ENCODE results near the gene MBD6. TPM values are rescaled to one million over a fixed set of nuclear protein-coding genes. Genes with fewer than 3 reads are reported as not detected.
"Not testable (repeated sequence)": the region's sequence is repeated elsewhere in the genome, so short reads cannot be mapped to it uniquely, and the experiment has no call there.

Gene MBD6
- polyA plus RNA-seq, 1 donor, result 67.7 TPM

DNA sequence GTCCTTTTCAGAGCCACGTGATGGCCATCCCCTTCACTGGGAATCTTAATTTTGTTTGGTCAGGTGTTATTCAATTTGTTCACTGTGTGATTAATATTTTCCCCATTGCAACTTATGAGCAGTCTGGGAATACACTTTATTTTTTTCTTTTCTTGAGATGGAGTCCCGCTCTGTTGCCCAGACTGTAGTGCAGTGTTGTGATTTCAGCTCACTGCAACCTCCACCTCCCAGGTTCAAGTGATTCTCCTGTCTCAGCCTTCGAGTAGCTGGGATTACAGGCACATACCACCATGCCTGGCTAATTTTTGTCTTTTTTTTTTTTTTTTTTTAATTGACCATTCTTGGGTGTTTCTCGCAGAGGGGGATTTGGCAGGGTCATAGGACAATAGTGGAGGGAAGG, 16.1 kb upstream of the MBD6 start:
- H3K9me3 ChIP-seq (ENCODE audit: control insufficient read depth, low read depth, low read length); DNase-seq; H3K27ac ChIP-seq (ENCODE audit: low read length); H3K4me3 ChIP-seq (ENCODE audit: low read length); H3K27me3 ChIP-seq (ENCODE audit: control insufficient read depth, insufficient read depth, low read length); H3K4me1 ChIP-seq (ENCODE audit: control insufficient read depth, insufficient read depth, low read length): not testable (repeated sequence)
- H3K36me3 ChIP-seq (ENCODE audit: control insufficient read depth, insufficient read depth, low read length), result peaks cover 52% of the 10 kb centered on the region
- WGBS (ENCODE audit: insufficient coverage, low lambda C conversion rate), result no CpG with 5 or more reads among the region's 4 CpGs

GRCh38 chr12:57507796-57508195, 14.8 kb upstream of the MBD6 start:
- not testable (repeated sequence) for H3K4me3 ChIP-seq (ENCODE audit: low read length); DNase-seq; H3K27me3 ChIP-seq (ENCODE audit: control insufficient read depth, insufficient read depth, low read length); H3K4me1 ChIP-seq (ENCODE audit: control insufficient read depth, insufficient read depth, low read length); H3K9me3 ChIP-seq (ENCODE audit: control insufficient read depth, low read depth, low read length); H3K27ac ChIP-seq (ENCODE audit: low read length)
- peaks cover 59% of the 10 kb centered on the region for H3K36me3 ChIP-seq (ENCODE audit: control insufficient read depth, insufficient read depth, low read length)
- no CpG with 5 or more reads among the region's 28 CpGs for WGBS (ENCODE audit: insufficient coverage, low lambda C conversion rate)

DNA sequence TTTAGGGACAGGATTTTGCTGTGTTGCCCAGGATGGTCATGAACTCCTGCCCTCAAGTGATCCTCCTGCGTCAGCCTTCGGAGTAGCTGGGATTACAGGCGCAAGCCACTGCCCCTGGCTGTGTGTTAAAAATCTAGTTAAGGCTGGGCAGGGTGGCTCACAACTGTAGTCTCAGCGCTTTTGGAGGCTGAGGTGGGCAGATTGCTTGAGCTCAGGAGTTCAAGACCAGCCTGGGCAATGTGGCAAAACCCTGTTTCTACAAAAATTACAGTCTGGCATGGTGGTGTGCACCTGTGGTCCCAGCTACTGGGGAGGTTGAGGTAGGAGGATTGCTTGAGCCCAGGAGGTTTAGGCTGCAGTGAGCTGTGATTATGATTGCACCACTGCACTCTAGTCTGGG, 11.5 kb upstream of the MBD6 start:
- Histone ChIP-seq H3K4me3 (ENCODE audit: low read length) (no peak overlapping the region), H3K36me3 (ENCODE audit: control insufficient read depth, insufficient read depth, low read length) (peaks cover 68% of the 10 kb centered on the region), H3K4me1 (ENCODE audit: control insufficient read depth, insufficient read depth, low read length) (no peaks in the 10 kb centered on the region), H3K27ac (ENCODE audit: low read length) (no peak overlapping the region), H3K27me3 (ENCODE audit: control insufficient read depth, insufficient read depth, low read length) (no peaks in the 10 kb centered on the region), H3K9me3 (ENCODE audit: control insufficient read depth, low read depth, low read length) (no peaks in the 10 kb centered on the region)
- no peak for DNase-seq
- WGBS (ENCODE audit: insufficient coverage, low lambda C conversion rate), result no CpG with 5 or more reads among the region's 4 CpGs

DNA sequence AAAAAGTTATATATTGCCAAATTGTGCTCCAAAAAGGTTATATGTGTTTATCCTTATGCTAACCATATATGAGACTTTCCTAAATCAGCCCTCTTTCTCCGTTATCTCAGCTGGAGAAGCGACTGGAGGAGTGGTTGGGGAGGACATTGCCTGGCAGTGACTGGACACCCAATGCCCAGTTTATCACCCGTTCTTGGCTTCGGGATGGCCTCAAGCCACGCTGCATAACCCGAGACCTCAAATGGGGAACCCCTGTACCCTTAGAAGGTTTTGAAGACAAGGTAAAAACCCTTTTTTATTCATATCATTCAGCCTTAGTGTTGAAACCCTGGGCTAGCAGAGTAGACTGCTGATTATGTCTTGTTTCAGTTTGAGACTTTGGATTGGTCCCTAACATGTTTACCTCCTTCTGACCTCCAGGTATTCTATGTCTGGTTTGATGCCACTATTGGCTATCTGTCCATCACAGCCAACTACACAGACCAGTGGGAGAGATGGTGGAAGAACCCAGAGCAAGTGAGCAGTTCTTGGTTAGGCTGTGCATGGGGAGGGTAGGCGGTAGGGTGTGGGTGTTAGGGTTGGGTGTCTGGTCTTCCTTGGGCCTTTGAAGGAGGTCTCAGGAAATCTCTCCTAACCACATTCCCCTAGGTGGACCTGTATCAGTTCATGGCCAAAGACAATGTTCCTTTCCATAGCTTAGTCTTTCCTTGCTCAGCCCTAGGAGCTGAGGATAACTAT, 10.9 kb upstream of the MBD6 start:
- Histone ChIP-seq H3K4me3 (ENCODE audit: low read length) (no peak overlapping the region), H3K9me3 (ENCODE audit: control insufficient read depth, low read depth, low read length) (no peaks in the 10 kb centered on the region), H3K27ac (ENCODE audit: low read length) (no peak overlapping the region), H3K36me3 (ENCODE audit: control insufficient read depth, insufficient read depth, low read length) (peaks cover 71% of the 10 kb centered on the region), H3K27me3 (ENCODE audit: control insufficient read depth, insufficient read depth, low read length) (no peaks in the 10 kb centered on the region), H3K4me1 (ENCODE audit: control insufficient read depth, insufficient read depth, low read length) (no peaks in the 10 kb centered on the region)
- DNase-seq, result no peak
- no CpG with 5 or more reads among the region's 7 CpGs for WGBS (ENCODE audit: insufficient coverage, low lambda C conversion rate)

- Histone ChIP-seq H3K9me3 (ENCODE audit: control insufficient read depth, low read depth, low read length) (no peaks in the 10 kb centered on the region), H3K27ac (ENCODE audit: low read length) (no peak overlapping the region), H3K27me3 (ENCODE audit: control insufficient read depth, insufficient read depth, low read length) (no peaks in the 10 kb centered on the region), H3K36me3 (ENCODE audit: control insufficient read depth, insufficient read depth, low read length) (peaks cover 79% of the 10 kb centered on the region), H3K4me3 (ENCODE audit: low read length) (no peak overlapping the region), H3K4me1 (ENCODE audit: control insufficient read depth, insufficient read depth, low read length) (no peaks in the 10 kb centered on the region)
- no CpG with 5 or more reads among the region's 6 CpGs for WGBS (ENCODE audit: insufficient coverage, low lambda C conversion rate)
- DNase-seq, result no peak
Measured at GRCh38 chr12:57512665-57513064, 10.0 kb upstream of the MBD6 start.

DNA sequence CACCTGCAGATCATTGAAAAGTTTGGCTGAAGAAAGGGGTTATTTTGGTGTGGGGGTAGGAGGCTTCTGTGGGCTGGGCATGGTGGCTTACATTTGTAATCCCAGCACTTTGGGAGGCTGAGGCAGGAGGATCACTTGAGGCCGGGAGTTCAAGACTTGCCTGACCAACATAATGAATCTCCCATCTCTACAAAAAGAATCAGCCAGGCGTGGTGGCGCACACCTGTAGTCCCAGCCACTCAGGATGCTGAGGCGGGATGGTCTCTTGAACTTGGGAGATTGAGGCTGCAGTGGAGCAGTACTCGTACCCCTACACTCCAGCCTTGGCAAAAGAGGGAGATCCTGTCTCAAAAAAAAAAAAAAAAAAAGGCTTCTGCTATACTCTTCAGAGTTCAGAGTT, 9.4 kb upstream of the MBD6 start:
- H3K27me3 ChIP-seq (ENCODE audit: control insufficient read depth, insufficient read depth, low read length), result no peaks in the 10 kb centered on the region
- peaks cover 5% of the 10 kb centered on the region for H3K4me1 ChIP-seq (ENCODE audit: control insufficient read depth, insufficient read depth, low read length)
- H3K4me3 ChIP-seq (ENCODE audit: low read length), result no peak overlapping the region
- no CpG with 5 or more reads among the region's 5 CpGs for WGBS (ENCODE audit: insufficient coverage, low lambda C conversion rate)
- H3K9me3 ChIP-seq (ENCODE audit: control insufficient read depth, low read depth, low read length), result no peaks in the 10 kb centered on the region
- no peak for DNase-seq
- no peak overlapping the region for H3K27ac ChIP-seq (ENCODE audit: low read length)
- H3K36me3 ChIP-seq (ENCODE audit: control insufficient read depth, insufficient read depth, low read length), result peaks cover 79% of the 10 kb centered on the region

GRCh38 chr12:57513677-57514076, 8.9 kb upstream of the MBD6 start:
- 100% methylated on average over 2 of the region's 6 CpGs for WGBS (ENCODE audit: insufficient coverage, low lambda C conversion rate)
- H3K4me1 ChIP-seq (ENCODE audit: control insufficient read depth, insufficient read depth, low read length); H3K27me3 ChIP-seq (ENCODE audit: control insufficient read depth, insufficient read depth, low read length); H3K4me3 ChIP-seq (ENCODE audit: low read length); H3K27ac ChIP-seq (ENCODE audit: low read length); DNase-seq; H3K9me3 ChIP-seq (ENCODE audit: control insufficient read depth, low read depth, low read length): not testable (repeated sequence)
- peaks cover 79% of the 10 kb centered on the region for H3K36me3 ChIP-seq (ENCODE audit: control insufficient read depth, insufficient read depth, low read length)

GRCh38 chr12:57514246-57514645, 8.4 kb upstream of the MBD6 start:
- Histone ChIP-seq H3K36me3 (ENCODE audit: control insufficient read depth, insufficient read depth, low read length) (peaks cover 76% of the 10 kb centered on the region), H3K4me1 (ENCODE audit: control insufficient read depth, insufficient read depth, low read length) (peaks cover 11% of the 10 kb centered on the region)
- not testable (repeated sequence) for H3K27me3 ChIP-seq (ENCODE audit: control insufficient read depth, insufficient read depth, low read length); H3K9me3 ChIP-seq (ENCODE audit: control insufficient read depth, low read depth, low read length); H3K27ac ChIP-seq (ENCODE audit: low read length); DNase-seq; H3K4me3 ChIP-seq (ENCODE audit: low read length)
- no CpG with 5 or more reads among the region's 9 CpGs for WGBS (ENCODE audit: insufficient coverage, low lambda C conversion rate)

- H3K27ac ChIP-seq (ENCODE audit: low read length), result no peak overlapping the region
- no peaks in the 10 kb centered on the region for H3K27me3 ChIP-seq (ENCODE audit: control insufficient read depth, insufficient read depth, low read length)
- no peak for DNase-seq
- no peaks in the 10 kb centered on the region for H3K9me3 ChIP-seq (ENCODE audit: control insufficient read depth, low read depth, low read length)
- no peak overlapping the region for H3K4me3 ChIP-seq (ENCODE audit: low read length)
- H3K36me3 ChIP-seq (ENCODE audit: control insufficient read depth, insufficient read depth, low read length), result peaks cover 73% of the 10 kb centered on the region
- no CpG with 5 or more reads among the region's 9 CpGs for WGBS (ENCODE audit: insufficient coverage, low lambda C conversion rate)
- peaks cover 11% of the 10 kb centered on the region for H3K4me1 ChIP-seq (ENCODE audit: control insufficient read depth, insufficient read depth, low read length)
Measured at GRCh38 chr12:57514720-57515407, 7.8 kb upstream of the MBD6 start.

GRCh38 chr12:57515408-57515933, 7.2 kb upstream of the MBD6 start:
- no peak overlapping the region for H3K4me3 ChIP-seq (ENCODE audit: low read length)
- peaks cover 68% of the 10 kb centered on the region for H3K36me3 ChIP-seq (ENCODE audit: control insufficient read depth, insufficient read depth, low read length)
- no CpG with 5 or more reads among the region's 3 CpGs for WGBS (ENCODE audit: insufficient coverage, low lambda C conversion rate)
- H3K27me3 ChIP-seq (ENCODE audit: control insufficient read depth, insufficient read depth, low read length), result no peaks in the 10 kb centered on the region
- H3K4me1 ChIP-seq (ENCODE audit: control insufficient read depth, insufficient read depth, low read length), result peaks cover 11% of the 10 kb centered on the region
- no peak for DNase-seq
- no peak overlapping the region for H3K27ac ChIP-seq (ENCODE audit: low read length)
- no peaks in the 10 kb centered on the region for H3K9me3 ChIP-seq (ENCODE audit: control insufficient read depth, low read depth, low read length)
